Smooth muscle cell (in vitro differentiated cells): Measurements from ENCODE around the gene HLA-DQB2. TPM values are rescaled to one million over a fixed set of nuclear protein-coding genes. Genes with fewer than 3 reads are reported as not detected.

Source experiments
- DNase-seq: peaks from one replicate; lab custom pipeline; 2025; ENCODE audit not compliant: unreplicated experiment; lab: John Stamatoyannopoulos, UW
- H2AFZ ChIP-seq: fragments of 200-600 bp; sonication (generic); 2 replicates; pipeline ENCODE4 v1.6.0; 2016; ENCODE audit warnings: antibody characterized with exemption, low read depth, mild to moderate bottlenecking
- H3F3A ChIP-seq: fragments of 200-600 bp; sonication (generic); 2 replicates; pipeline ENCODE4 v1.6.0; 2017; ENCODE audit warnings: antibody characterized with exemption, low read depth
- H3K27ac ChIP-seq: fragments of 200-600 bp; sonication (generic); 2 replicates; pipeline ENCODE4 v1.5.1; 2016; ENCODE audit warnings: low read depth, mild to moderate bottlenecking
- H3K27me3 ChIP-seq: fragments of 200-600 bp; sonication (generic); 2 replicates; pipeline ENCODE4 v1.6.1; 2016; ENCODE audit warnings: low read depth, mild to moderate bottlenecking
- H3K36me3 ChIP-seq: fragments of 200-600 bp; sonication (generic); 2 replicates; pipeline ENCODE4 v1.5.1; 2016; ENCODE audit warnings: low read depth
- H3K4me1 ChIP-seq: fragments of 200-600 bp; sonication (generic); 2 replicates; pipeline ENCODE4 v1.5.1; 2016; ENCODE audit warnings: low read depth
- H3K4me2 ChIP-seq: fragments of 200-600 bp; sonication (generic); 2 replicates; pipeline ENCODE4 v1.6.0; 2016; ENCODE audit warnings: mild to moderate bottlenecking
- H3K4me3 ChIP-seq: fragments of 200-600 bp; sonication (generic); 2 replicates; pipeline ENCODE4 v1.5.1; 2016; ENCODE audit warnings: mild to moderate bottlenecking
- H3K79me2 ChIP-seq: fragments of 200-600 bp; sonication (generic); 2 replicates; pipeline ENCODE4 v1.6.0; 2016; ENCODE audit warnings: low read depth, mild to moderate bottlenecking
- H3K9ac ChIP-seq: fragments of 200-600 bp; sonication (generic); 2 replicates; pipeline ENCODE4 v1.6.0; 2016; ENCODE audit warnings: low read depth
- H3K9me3 ChIP-seq: fragments of 200-600 bp; sonication (generic); replicated peaks from 2 replicates; pipeline ENCODE4 v1.5.1; 2016; ENCODE audit warnings: low read depth
- H4K20me1 ChIP-seq: fragments of 200-600 bp; sonication (generic); 2 replicates; pipeline ENCODE4 v1.6.0; 2016; ENCODE audit warnings: low read depth
- WGBS: methylation state at CpG from one replicate; pipeline ENCODE4 v1.1.7; 2016; ENCODE audit warnings: low lambda C conversion rate; 5-methylcytosine and 5-hydroxymethylcytosine counted together
- polyA plus RNA-seq: library from polyadenylated mRNA; unstranded; fragments of >200 nt; fragmentation: Nextera tagmentation; extraction: Ambion mirVana; gene quantifications from 2 replicates; pipeline ENCODE4 v1.2.1, GENCODE V29; 2016
- total RNA-seq: library from RNA; depleted of rRNA; stranded (reverse); fragments of >200 nt; gene quantifications from 2 replicates; pipeline ENCODE4 v1.2.3, GENCODE V29; 2014
- TF ChIP-seq, protein P1 (sequence below): fragments of 200-600 bp; sonication (generic); IDR thresholded peaks from 2 replicates; pipeline ENCODE4 v1.5.1; 2017; ENCODE audit warnings: borderline replicate concordance, mild to moderate bottlenecking, antibody characterized with exemption; ENCODE audit not compliant: insufficient read depth, poor library complexity, severe bottlenecking

HLA-DQB2 gene
- total and polyA plus RNA-seq, 2 experiments from 2014 or later, result not detected

DNA sequence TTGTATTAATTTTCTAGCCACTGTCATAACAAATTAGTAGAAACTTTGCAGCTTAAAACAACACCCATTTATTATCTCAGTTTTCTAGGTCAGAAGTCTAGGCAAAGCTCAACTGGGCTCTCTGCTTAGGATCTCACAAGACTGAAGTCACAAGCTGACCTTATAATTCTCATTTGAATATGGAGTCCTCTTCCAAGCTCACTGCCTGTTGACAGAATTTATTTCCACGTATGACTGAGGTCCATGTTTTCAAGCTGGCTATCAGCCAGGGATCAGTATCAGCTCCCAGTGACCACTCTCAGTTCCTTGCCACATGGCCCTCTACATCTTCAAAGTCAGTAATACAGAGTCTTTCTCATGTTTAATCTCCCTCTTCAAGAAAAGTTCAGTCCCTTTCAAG lies 11.7 kb upstream of the HLA-DQB2 start:
- H3K4me2 ChIP-seq, result no peak overlapping the region
- no peaks in the 10 kb centered on the region for H3K4me1 ChIP-seq
- H3K9me3 ChIP-seq, result no peaks in the 10 kb centered on the region
- H2AFZ ChIP-seq, result no peak overlapping the region
- H3K79me2 ChIP-seq, result no peaks in the 10 kb centered on the region
- TF ChIP-seq, protein P1, sequence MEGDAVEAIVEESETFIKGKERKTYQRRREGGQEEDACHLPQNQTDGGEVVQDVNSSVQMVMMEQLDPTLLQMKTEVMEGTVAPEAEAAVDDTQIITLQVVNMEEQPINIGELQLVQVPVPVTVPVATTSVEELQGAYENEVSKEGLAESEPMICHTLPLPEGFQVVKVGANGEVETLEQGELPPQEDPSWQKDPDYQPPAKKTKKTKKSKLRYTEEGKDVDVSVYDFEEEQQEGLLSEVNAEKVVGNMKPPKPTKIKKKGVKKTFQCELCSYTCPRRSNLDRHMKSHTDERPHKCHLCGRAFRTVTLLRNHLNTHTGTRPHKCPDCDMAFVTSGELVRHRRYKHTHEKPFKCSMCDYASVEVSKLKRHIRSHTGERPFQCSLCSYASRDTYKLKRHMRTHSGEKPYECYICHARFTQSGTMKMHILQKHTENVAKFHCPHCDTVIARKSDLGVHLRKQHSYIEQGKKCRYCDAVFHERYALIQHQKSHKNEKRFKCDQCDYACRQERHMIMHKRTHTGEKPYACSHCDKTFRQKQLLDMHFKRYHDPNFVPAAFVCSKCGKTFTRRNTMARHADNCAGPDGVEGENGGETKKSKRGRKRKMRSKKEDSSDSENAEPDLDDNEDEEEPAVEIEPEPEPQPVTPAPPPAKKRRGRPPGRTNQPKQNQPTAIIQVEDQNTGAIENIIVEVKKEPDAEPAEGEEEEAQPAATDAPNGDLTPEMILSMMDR, result no peak
- DNase-seq, result no peak
- no peak overlapping the region for H3K9ac ChIP-seq
- no peak overlapping the region for H3K27ac ChIP-seq
- WGBS, result 53% methylated on average over 1 of the region's 1 CpG
- no peak overlapping the region for H3K4me3 ChIP-seq
- no peaks in the 10 kb centered on the region for H3F3A ChIP-seq
- no peaks in the 10 kb centered on the region for H4K20me1 ChIP-seq
- peaks cover 7% of the 10 kb centered on the region for H3K27me3 ChIP-seq
- H3K36me3 ChIP-seq, result no peaks in the 10 kb centered on the region

DNA sequence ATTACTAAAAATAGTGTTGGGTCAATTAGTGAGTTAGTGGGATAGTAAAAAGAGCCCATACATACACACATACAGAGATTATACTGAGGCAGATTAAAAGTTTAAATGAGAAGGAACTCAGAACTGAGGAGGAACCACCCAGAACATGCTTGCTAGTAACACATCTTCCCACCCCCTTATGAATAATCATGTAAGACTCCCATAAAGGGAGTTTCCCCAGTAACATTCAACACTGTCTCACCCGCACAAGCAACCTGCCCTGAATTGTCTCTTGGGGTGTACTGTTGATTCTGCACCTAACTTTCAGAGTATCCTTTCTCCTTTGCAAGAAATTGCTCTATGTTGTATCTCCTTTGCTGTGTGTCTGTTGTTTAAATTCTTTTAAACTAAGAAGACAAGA lies 11.1 kb upstream of the HLA-DQB2 start:
- no peaks in the 10 kb centered on the region for H4K20me1 ChIP-seq
- no peak overlapping the region for H2AFZ ChIP-seq
- H3K4me1 ChIP-seq, result no peaks in the 10 kb centered on the region
- no peak overlapping the region for H3K4me2 ChIP-seq
- no peaks in the 10 kb centered on the region for H3K9me3 ChIP-seq
- H3F3A ChIP-seq, result no peaks in the 10 kb centered on the region
- H3K27me3 ChIP-seq, result peaks cover 7% of the 10 kb centered on the region
- H3K9ac ChIP-seq, result no peak overlapping the region
- no peak overlapping the region for H3K4me3 ChIP-seq
- WGBS, result 75% methylated on average over 1 of the region's 1 CpG
- H3K79me2 ChIP-seq, result no peaks in the 10 kb centered on the region
- H3K36me3 ChIP-seq, result no peaks in the 10 kb centered on the region
- H3K27ac ChIP-seq, result no peak overlapping the region
- no peak for DNase-seq
- TF ChIP-seq, protein P1, result no peak

DNA sequence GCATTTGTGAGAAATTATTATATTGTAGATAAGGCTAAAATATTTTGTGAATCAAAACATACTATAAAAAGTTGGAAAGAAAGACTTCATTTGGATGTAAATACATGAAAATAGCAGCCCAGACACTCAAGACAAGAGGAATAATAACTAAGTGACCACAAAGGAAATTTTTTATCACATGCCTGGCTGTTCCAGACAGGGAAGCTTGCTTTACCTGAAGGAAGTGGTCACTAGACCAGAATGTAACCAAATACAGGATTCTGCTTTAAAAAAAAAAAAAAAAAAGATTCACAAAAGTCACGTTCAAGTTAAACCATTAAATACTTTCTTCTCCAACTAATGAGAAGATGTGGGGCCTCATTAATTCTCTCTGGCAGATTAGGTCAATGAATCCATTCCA lies 9.3 kb upstream of the HLA-DQB2 start:
- no peak overlapping the region for H3K9ac ChIP-seq
- WGBS, result 58% methylated on average over 1 of the region's 1 CpG
- no peaks in the 10 kb centered on the region for H4K20me1 ChIP-seq
- TF ChIP-seq, protein P1, result no peak
- no peak overlapping the region for H2AFZ ChIP-seq
- no peak overlapping the region for H3K27ac ChIP-seq
- H3K79me2 ChIP-seq, result no peaks in the 10 kb centered on the region
- H3K27me3 ChIP-seq, result peaks cover 9% of the 10 kb centered on the region
- H3K4me1 ChIP-seq, result no peaks in the 10 kb centered on the region
- H3K9me3 ChIP-seq, result no peaks in the 10 kb centered on the region
- DNase-seq, result no peak
- no peaks in the 10 kb centered on the region for H3K36me3 ChIP-seq
- H3K4me3 ChIP-seq, result no peak overlapping the region
- no peak overlapping the region for H3K4me2 ChIP-seq
- no peaks in the 10 kb centered on the region for H3F3A ChIP-seq

DNA sequence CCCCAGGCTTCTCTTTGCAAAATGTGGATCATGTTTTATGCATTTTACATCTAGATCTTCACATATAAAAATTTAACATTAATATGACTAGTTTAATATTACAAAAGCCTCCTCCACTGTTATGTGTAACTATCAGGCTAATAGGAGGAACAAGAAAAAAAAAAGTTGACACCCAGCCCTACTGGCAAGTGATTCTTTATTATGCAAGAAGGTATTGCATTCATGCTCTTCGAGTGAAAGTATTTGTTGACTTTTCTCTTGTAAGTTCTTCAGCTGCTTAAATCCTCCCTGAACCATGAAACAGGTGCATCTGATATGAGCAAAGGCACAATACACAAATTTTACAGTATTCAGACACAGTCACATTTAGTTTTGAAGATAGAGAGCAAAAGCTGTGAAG lies 716 bp upstream of the HLA-DQB2 start:
- H3K4me1 ChIP-seq, result no peaks in the 10 kb centered on the region
- H3K4me3 ChIP-seq, result no peak overlapping the region
- no peak overlapping the region for H3K9ac ChIP-seq
- H3K9me3 ChIP-seq, result no peaks in the 10 kb centered on the region
- no peak overlapping the region for H3K27ac ChIP-seq
- H3K4me2 ChIP-seq, result no peak overlapping the region
- TF ChIP-seq, protein P1, result no peak
- no peaks in the 10 kb centered on the region for H3K79me2 ChIP-seq
- H4K20me1 ChIP-seq, result no peaks in the 10 kb centered on the region
- no peaks in the 10 kb centered on the region for H3F3A ChIP-seq
- no peak for DNase-seq
- H3K36me3 ChIP-seq, result no peaks in the 10 kb centered on the region
- WGBS, result 55% methylated on average over 1 of the region's 1 CpG
- H3K27me3 ChIP-seq, result peaks cover 16% of the 10 kb centered on the region
- H2AFZ ChIP-seq, result no peak overlapping the region
